ENCODE data around the gene CLIP2. TPM values are rescaled to one million over a fixed set of nuclear protein-coding genes. Genes with fewer than 3 reads are reported as not detected.
"Not testable (repeated sequence)": the region's sequence is repeated elsewhere in the genome, so short reads cannot be mapped to it uniquely, and the experiment has no call there.

CLIP2 gene
- total RNA-seq, 1 experiment from 2014 or later = 14.2 TPM

DNA sequence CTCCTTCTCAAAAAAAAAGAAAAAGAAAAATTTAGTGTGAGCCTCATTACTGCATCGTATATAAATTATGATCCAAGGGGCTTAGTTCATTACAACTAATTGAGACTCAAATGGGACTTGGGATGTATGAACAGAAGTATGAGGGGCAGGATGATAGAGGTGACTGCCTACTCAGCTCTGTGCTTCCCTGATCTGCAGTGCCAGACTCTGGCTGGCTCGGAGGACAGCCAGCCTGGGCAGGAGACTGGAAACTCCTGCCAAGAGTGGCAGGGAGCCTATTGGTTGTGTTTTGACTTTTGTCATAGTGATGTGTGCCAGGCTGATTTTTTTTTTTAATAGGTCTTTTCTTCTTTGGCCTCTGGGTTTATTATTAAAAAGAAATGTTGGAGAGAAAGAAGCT lies 90.7 kb downstream of the CLIP2 start:
- ChIA-PET POLR2A (interaction anchor here (0.6 to 0.7 kb wide), 2 partner anchors 62 to 107 kb away, joined by 3 to 7 read pairs; no protein-coding TSS in a partner anchor), CTCF (interaction anchor here (1.0 to 3.0 kb wide), 4 partner anchors 11 to 174 kb away, joined by 3 to 13 read pairs (median 6); no protein-coding TSS in a partner anchor)
- no peaks in the 10 kb centered on the region for H3K36me3 Mint-ChIP-seq (ENCODE audit: insufficient read depth, unreplicated experiment)
- H3K27me3 Mint-ChIP-seq (ENCODE audit: insufficient read depth, unreplicated experiment) = no peaks in the 10 kb centered on the region
- H3K4me1 Mint-ChIP-seq (ENCODE audit: insufficient read depth, unreplicated experiment) = no peaks in the 10 kb centered on the region
- no peak overlapping the region for H3K27ac Mint-ChIP-seq (ENCODE audit: low read depth, unreplicated experiment)
- no TSS peak for BruUV-seq (replicated peaks)
- H3K9me3 Mint-ChIP-seq (ENCODE audit: unreplicated experiment) = no peaks in the 10 kb centered on the region
- intact Hi-C loops (cut with micrococcal nuclease) = no loop called here
- no peak overlapping the region for H3K4me3 Mint-ChIP-seq (ENCODE audit: unreplicated experiment)
- DNase-seq (ENCODE audit: unreplicated experiment) = no peak
- TF ChIP-seq, protein P1, sequence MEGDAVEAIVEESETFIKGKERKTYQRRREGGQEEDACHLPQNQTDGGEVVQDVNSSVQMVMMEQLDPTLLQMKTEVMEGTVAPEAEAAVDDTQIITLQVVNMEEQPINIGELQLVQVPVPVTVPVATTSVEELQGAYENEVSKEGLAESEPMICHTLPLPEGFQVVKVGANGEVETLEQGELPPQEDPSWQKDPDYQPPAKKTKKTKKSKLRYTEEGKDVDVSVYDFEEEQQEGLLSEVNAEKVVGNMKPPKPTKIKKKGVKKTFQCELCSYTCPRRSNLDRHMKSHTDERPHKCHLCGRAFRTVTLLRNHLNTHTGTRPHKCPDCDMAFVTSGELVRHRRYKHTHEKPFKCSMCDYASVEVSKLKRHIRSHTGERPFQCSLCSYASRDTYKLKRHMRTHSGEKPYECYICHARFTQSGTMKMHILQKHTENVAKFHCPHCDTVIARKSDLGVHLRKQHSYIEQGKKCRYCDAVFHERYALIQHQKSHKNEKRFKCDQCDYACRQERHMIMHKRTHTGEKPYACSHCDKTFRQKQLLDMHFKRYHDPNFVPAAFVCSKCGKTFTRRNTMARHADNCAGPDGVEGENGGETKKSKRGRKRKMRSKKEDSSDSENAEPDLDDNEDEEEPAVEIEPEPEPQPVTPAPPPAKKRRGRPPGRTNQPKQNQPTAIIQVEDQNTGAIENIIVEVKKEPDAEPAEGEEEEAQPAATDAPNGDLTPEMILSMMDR (IDR thresholded peaks at IDR 0.05; ENCODE audit: unreplicated experiment) = no peak

DNA sequence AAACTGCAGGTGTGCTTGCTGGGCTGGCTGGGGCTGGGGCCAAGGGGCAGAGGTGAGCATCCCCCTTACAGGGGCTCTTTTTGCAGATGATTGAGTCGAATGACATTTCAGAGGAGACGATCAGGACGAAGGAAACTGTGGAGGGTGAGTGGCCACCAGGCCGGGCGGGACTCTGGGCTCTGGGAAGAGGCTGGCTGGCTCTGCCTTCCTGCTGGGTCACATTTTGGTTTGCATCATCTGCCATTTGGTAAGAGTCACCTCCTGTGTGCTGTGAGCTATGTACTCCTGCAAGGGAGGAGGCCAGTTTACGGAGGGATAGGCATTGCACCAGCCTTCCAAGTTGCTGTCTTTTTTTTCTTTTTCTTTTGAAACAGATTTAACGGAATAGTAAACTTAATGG lies 91.5 kb downstream of the CLIP2 start:
- no peak overlapping the region for H3K27ac Mint-ChIP-seq (ENCODE audit: low read depth, unreplicated experiment)
- ChIA-PET CTCF (interaction anchor here (0.7 to 3.0 kb wide), 7 partner anchors 10 to 950 kb away, joined by 3 to 13 read pairs (median 5); no protein-coding TSS in a partner anchor), POLR2A (no interaction called here)
- intact Hi-C loops (cut with micrococcal nuclease) = no loop called here
- H3K4me1 Mint-ChIP-seq (ENCODE audit: insufficient read depth, unreplicated experiment) = no peaks in the 10 kb centered on the region
- no TSS peak for BruUV-seq (replicated peaks)
- peak; percentile 32 for DNase-seq (ENCODE audit: unreplicated experiment)
- H3K36me3 Mint-ChIP-seq (ENCODE audit: insufficient read depth, unreplicated experiment) = no peaks in the 10 kb centered on the region
- TF ChIP-seq, protein P1 (IDR thresholded peaks at IDR 0.05; ENCODE audit: unreplicated experiment) = no peak
- no peak overlapping the region for H3K4me3 Mint-ChIP-seq (ENCODE audit: unreplicated experiment)
- no peaks in the 10 kb centered on the region for H3K9me3 Mint-ChIP-seq (ENCODE audit: unreplicated experiment)
- H3K27me3 Mint-ChIP-seq (ENCODE audit: insufficient read depth, unreplicated experiment) = no peaks in the 10 kb centered on the region

DNA sequence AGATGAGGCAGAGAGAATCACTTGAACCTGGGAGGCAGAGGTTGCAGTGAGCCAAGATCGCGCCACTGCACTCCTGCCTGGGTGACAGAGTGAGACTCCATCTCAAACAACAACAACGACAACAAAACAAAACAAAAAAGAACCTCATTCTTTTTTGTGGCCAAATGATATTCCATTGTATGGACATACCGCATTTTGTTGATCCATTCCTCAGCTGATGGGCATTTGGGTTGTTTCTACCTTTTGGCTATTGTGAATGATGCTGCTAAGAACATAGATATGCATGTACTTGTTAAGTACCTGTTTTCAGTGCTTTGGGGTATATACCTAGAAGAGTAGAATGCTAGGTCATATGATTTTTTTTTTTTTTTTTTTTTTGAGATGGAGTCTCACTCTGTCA lies 94.9 kb downstream of the CLIP2 start:
- H3K9me3 Mint-ChIP-seq (ENCODE audit: unreplicated experiment); DNase-seq (ENCODE audit: unreplicated experiment); POLR2A ChIA-PET; CTCF ChIA-PET; H3K36me3 Mint-ChIP-seq (ENCODE audit: insufficient read depth, unreplicated experiment); H3K27ac Mint-ChIP-seq (ENCODE audit: low read depth, unreplicated experiment); intact Hi-C loops (cut with micrococcal nuclease); H3K27me3 Mint-ChIP-seq (ENCODE audit: insufficient read depth, unreplicated experiment); BruUV-seq (replicated peaks); H3K4me3 Mint-ChIP-seq (ENCODE audit: unreplicated experiment); H3K4me1 Mint-ChIP-seq (ENCODE audit: insufficient read depth, unreplicated experiment): not testable (repeated sequence)

DNA sequence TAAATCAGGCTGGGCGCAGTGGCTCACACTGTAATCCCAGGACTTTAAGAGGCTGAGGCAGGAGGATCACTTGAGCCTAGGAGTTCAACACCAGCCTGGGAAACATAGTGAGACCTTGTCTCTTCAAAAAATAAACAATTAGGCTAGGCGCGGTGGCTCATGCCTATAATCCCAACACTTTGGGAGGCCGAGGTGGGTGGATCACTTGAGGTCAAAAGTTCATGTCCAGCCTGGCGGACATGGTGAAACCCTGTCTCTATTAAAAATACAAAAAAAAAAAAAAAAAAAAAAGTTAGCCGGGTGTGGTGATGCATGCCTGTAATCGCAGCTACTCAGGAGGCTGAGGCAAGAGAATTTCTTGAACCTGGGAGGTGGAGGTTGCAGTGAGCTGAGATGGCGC lies 95.6 kb downstream of the CLIP2 start:
- H3K9me3 Mint-ChIP-seq (ENCODE audit: unreplicated experiment); H3K27me3 Mint-ChIP-seq (ENCODE audit: insufficient read depth, unreplicated experiment); H3K4me1 Mint-ChIP-seq (ENCODE audit: insufficient read depth, unreplicated experiment); intact Hi-C loops (cut with micrococcal nuclease); H3K36me3 Mint-ChIP-seq (ENCODE audit: insufficient read depth, unreplicated experiment); DNase-seq (ENCODE audit: unreplicated experiment); H3K4me3 Mint-ChIP-seq (ENCODE audit: unreplicated experiment); H3K27ac Mint-ChIP-seq (ENCODE audit: low read depth, unreplicated experiment); BruUV-seq (replicated peaks): not testable (repeated sequence)
- ChIA-PET CTCF (interaction anchor here (0.6 to 6.8 kb wide), 5 partner anchors 21 to 199 kb away, joined by 3 to 50 read pairs (median 3); no protein-coding TSS in a partner anchor), POLR2A (interaction anchor here (0.7 kb wide), 1 partner anchor 34 kb away, joined by 6 read pairs; no protein-coding TSS in a partner anchor)

DNA sequence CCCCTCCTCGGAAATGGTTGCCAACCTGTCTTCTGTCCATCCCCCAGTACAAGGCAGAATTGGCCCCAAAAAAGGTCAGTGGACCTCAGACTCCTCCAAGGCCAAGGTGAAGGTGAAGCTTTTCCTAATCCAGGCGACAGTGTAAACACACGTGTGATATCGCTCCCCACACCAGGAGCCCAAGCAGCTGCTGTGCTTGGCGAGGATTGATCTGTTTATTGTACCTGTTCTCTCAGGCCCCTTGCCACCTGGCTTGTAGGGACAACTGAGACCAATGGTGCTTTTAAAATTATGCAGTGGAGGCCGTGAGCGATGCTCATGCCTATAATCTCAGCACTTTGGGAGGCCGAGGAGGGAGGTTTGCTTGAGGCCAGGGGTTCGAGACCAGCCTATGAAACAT lies 98.4 kb downstream of the CLIP2 start:
- ChIA-PET CTCF (interaction anchor here (0.7 to 6.8 kb wide), 2 partner anchors 181 to 268 kb away, joined by 4 to 50 read pairs; no protein-coding TSS in a partner anchor), POLR2A (no interaction called here)
- no peaks in the 10 kb centered on the region for H3K4me1 Mint-ChIP-seq (ENCODE audit: insufficient read depth, unreplicated experiment)
- BruUV-seq (replicated peaks) = no TSS peak
- peaks cover 5% of the 10 kb centered on the region for H3K36me3 Mint-ChIP-seq (ENCODE audit: insufficient read depth, unreplicated experiment)
- no peak for DNase-seq (ENCODE audit: unreplicated experiment)
- intact Hi-C loops (cut with micrococcal nuclease) = no loop called here
- no peaks in the 10 kb centered on the region for H3K27me3 Mint-ChIP-seq (ENCODE audit: insufficient read depth, unreplicated experiment)
- no peaks in the 10 kb centered on the region for H3K9me3 Mint-ChIP-seq (ENCODE audit: unreplicated experiment)
- TF ChIP-seq, protein P1 (IDR thresholded peaks at IDR 0.05; ENCODE audit: unreplicated experiment) = no peak
- H3K4me3 Mint-ChIP-seq (ENCODE audit: unreplicated experiment) = no peak overlapping the region
- H3K27ac Mint-ChIP-seq (ENCODE audit: low read depth, unreplicated experiment) = no peak overlapping the region

Measured in MCF 10A (cell line).